ENCODE results near the gene FBXW10B. TPM values are rescaled to one million over a fixed set of nuclear protein-coding genes. Genes with fewer than 3 reads are reported as not detected.
"Not testable (repeated sequence)": the region's sequence is repeated elsewhere in the genome, so short reads cannot be mapped to it uniquely, and the experiment has no call there.

FBXW10B gene
- total RNA-seq, 2 experiments from 2014 or later: 0.45 TPM; not detected in 1

DNA sequence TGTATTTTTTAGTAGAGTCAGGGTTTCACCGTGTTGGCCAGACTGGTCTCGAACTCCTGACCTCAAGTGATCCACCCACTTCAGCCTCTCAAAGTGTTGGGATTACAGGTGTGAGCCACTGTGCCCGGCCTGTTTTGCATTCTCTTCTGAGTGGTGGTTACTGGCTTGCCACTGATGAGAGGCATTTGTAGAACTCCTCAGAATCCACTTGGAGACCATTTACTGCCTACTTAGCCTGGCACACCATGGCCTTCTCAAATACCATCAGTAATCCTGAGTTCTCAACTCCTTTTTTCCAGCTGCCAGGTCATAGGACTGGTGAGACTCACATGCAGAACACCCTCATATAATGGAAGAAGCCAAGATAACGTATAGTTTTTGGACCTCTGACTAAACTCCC, 22.5 kb upstream of the FBXW10B start:
- H3K4me3 Mint-ChIP-seq; H3K4me3 ChIP-seq (ENCODE audit: low read length); H3K27ac ChIP-seq (ENCODE audit: low read depth in 1 of 2, low read length in 2 of 2); H3K36me3 ChIP-seq (ENCODE audit: insufficient read depth, low read length); H3K9me3 Mint-ChIP-seq; ATAC-seq (ENCODE audit: poor library complexity); CTCF ChIA-PET; H3K36me3 Mint-ChIP-seq (ENCODE audit: low read depth); DNase-seq; POLR2A ChIA-PET; intact Hi-C loops (cut with DNase I, micrococcal nuclease); H3K4me1 Mint-ChIP-seq (ENCODE audit: low read depth); H3K4me1 ChIP-seq (ENCODE audit: insufficient read depth, low read length); H3K27me3 Mint-ChIP-seq; H3K9me3 ChIP-seq (ENCODE audit: control insufficient read depth in 1 of 2, insufficient read depth in 1 of 2, low read length in 2 of 2); H3K27me3 ChIP-seq (ENCODE audit: control insufficient read depth in 1 of 2, insufficient read depth in 2 of 2, low read length in 2 of 2); H3K27ac Mint-ChIP-seq: not testable (repeated sequence)

DNA sequence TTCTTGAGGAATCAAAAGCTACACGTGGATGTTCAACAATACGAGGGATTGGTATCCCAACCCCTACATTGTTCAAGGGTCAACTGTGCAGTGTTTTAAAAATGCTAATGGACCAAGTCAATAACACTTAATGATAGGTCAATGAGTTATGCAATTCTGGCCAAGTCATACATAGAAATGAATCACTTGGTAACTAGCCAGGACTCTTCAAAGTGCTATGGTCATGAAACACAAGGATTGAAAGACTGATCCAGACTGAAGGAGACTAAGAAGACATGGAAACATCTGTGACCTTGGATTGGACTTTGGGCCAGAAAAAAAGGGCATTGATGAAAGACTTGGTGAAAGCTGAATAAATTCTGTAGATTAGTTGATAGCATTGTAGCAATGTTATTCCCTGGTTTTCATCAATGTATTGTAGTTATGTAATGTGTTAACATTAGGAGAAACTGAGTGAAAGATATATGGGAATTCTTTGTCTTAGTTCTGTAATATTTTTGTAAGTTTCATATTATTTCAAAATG, 11.5 kb upstream of the FBXW10B start:
- DNase-seq; CTCF ChIA-PET; H3K27ac Mint-ChIP-seq; H3K4me1 Mint-ChIP-seq (ENCODE audit: low read depth); H3K36me3 ChIP-seq (ENCODE audit: insufficient read depth, low read length); intact Hi-C loops (cut with DNase I, micrococcal nuclease); ATAC-seq (ENCODE audit: poor library complexity); H3K4me3 ChIP-seq (ENCODE audit: low read length); H3K27ac ChIP-seq (ENCODE audit: low read depth in 1 of 2, low read length in 2 of 2); H3K9me3 Mint-ChIP-seq; POLR2A ChIA-PET; H3K27me3 ChIP-seq (ENCODE audit: control insufficient read depth in 1 of 2, insufficient read depth in 2 of 2, low read length in 2 of 2); H3K4me3 Mint-ChIP-seq; H3K27me3 Mint-ChIP-seq; H3K9me3 ChIP-seq (ENCODE audit: control insufficient read depth in 1 of 2, insufficient read depth in 1 of 2, low read length in 2 of 2); H3K4me1 ChIP-seq (ENCODE audit: insufficient read depth, low read length): not testable (repeated sequence)
- H3K36me3 Mint-ChIP-seq (ENCODE audit: low read depth): peaks cover 16% of the 10 kb centered on the region

DNA sequence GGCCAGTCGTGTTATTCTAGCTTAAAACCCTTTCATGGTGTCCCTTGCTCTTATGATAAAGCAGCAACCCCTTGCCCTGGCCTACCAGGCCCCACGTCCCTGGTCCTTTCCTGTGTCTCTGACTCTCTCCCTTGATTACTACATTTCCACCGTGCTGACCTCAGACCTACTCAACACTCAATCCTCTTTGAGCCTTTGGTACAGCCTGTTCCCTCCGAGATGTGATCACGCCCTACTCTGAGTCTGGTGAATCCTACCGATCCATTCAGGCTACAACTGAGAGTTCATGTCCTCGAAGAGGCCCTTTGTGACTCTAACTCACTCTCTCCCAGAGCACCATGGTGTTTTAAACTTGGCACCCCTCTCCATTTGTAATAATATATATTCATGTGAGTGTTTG, 10.5 kb upstream of the FBXW10B start:
- H3K9me3 Mint-ChIP-seq; H3K27ac Mint-ChIP-seq; DNase-seq; H3K4me1 Mint-ChIP-seq (ENCODE audit: low read depth); H3K4me3 ChIP-seq (ENCODE audit: low read length); ATAC-seq (ENCODE audit: poor library complexity); POLR2A ChIA-PET; H3K9me3 ChIP-seq (ENCODE audit: control insufficient read depth in 1 of 2, insufficient read depth in 1 of 2, low read length in 2 of 2); H3K27ac ChIP-seq (ENCODE audit: low read depth in 1 of 2, low read length in 2 of 2); H3K27me3 Mint-ChIP-seq; intact Hi-C loops (cut with DNase I, micrococcal nuclease); H3K4me3 Mint-ChIP-seq; H3K27me3 ChIP-seq (ENCODE audit: control insufficient read depth in 1 of 2, insufficient read depth in 2 of 2, low read length in 2 of 2); CTCF ChIA-PET; H3K36me3 ChIP-seq (ENCODE audit: insufficient read depth, low read length); H3K4me1 ChIP-seq (ENCODE audit: insufficient read depth, low read length): not testable (repeated sequence)
- H3K36me3 Mint-ChIP-seq (ENCODE audit: low read depth): peaks cover 12% of the 10 kb centered on the region

DNA sequence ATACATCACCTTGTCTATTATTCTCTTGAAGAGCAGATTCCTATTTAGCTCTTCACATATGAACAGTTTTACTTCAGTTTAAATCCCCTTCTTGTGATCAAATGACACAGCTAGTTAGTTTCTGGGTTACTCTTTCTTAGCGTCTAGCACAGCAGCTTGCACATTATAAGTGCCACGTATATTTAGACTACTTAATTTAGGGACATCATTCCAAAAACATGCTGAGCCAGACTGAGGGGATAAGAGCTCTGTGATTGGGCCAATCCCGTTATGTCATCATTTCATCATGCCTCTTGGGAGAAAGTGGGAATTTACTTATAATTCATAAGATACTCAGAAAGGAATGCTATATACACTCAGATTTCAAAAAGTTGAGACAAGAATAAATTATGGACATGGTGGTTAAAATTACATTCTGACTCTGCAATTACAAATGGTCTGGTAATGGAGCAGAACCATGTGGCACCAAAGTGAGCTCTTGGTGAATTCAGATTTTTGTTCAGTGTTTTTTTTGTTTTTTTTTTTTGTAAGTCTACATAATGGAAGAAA, 4.2 kb upstream of the FBXW10B start:
- H3K4me1 Mint-ChIP-seq (ENCODE audit: low read depth); H3K4me3 Mint-ChIP-seq; H3K9me3 Mint-ChIP-seq; H3K4me1 ChIP-seq (ENCODE audit: insufficient read depth, low read length); H3K27me3 Mint-ChIP-seq; H3K4me3 ChIP-seq (ENCODE audit: low read length); H3K36me3 Mint-ChIP-seq (ENCODE audit: low read depth); ATAC-seq (ENCODE audit: poor library complexity); CTCF ChIA-PET; H3K27ac ChIP-seq (ENCODE audit: low read depth in 1 of 2, low read length in 2 of 2); H3K36me3 ChIP-seq (ENCODE audit: insufficient read depth, low read length); H3K9me3 ChIP-seq (ENCODE audit: control insufficient read depth in 1 of 2, insufficient read depth in 1 of 2, low read length in 2 of 2); intact Hi-C loops (cut with DNase I, micrococcal nuclease); H3K27me3 ChIP-seq (ENCODE audit: control insufficient read depth in 1 of 2, insufficient read depth in 2 of 2, low read length in 2 of 2); H3K27ac Mint-ChIP-seq; DNase-seq: not testable (repeated sequence)
- POLR2A ChIA-PET: interaction anchor here (0.5 kb wide), 1 partner anchor 371 kb away, joined by 3 read pairs; no protein-coding TSS in a partner anchor

DNA sequence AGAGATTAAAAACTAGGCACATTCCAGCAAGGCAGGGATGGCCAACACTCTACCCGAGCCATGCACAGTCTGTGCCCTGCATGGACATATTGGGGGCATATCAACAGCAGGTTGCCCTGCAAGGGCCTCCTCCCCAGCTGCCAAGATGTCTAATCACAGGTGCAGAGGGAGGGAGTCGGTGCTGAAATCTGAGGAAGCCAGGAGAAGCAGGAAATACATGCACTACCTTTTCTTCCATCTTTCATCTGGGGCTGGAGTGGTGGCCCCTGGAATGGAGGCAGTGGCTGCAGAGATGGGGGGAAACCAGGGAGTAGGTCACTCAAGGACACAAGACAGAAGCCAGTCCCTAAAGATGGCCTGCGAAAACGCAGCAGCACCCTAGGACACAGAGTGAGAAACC, 3.8 kb upstream of the FBXW10B start:
- ATAC-seq (ENCODE audit: poor library complexity); H3K36me3 Mint-ChIP-seq (ENCODE audit: low read depth); H3K4me1 Mint-ChIP-seq (ENCODE audit: low read depth); DNase-seq; H3K9me3 Mint-ChIP-seq; H3K36me3 ChIP-seq (ENCODE audit: insufficient read depth, low read length); H3K27me3 ChIP-seq (ENCODE audit: control insufficient read depth in 1 of 2, insufficient read depth in 2 of 2, low read length in 2 of 2); CTCF ChIA-PET; H3K4me1 ChIP-seq (ENCODE audit: insufficient read depth, low read length); intact Hi-C loops (cut with DNase I, micrococcal nuclease); H3K27ac ChIP-seq (ENCODE audit: low read depth in 1 of 2, low read length in 2 of 2); H3K4me3 Mint-ChIP-seq; H3K27me3 Mint-ChIP-seq; H3K27ac Mint-ChIP-seq; H3K9me3 ChIP-seq (ENCODE audit: control insufficient read depth in 1 of 2, insufficient read depth in 1 of 2, low read length in 2 of 2); H3K4me3 ChIP-seq (ENCODE audit: low read length): not testable (repeated sequence)
- POLR2A ChIA-PET: interaction anchor here (0.5 kb wide), 1 partner anchor 372 kb away, joined by 3 read pairs; no protein-coding TSS in a partner anchor

DNA sequence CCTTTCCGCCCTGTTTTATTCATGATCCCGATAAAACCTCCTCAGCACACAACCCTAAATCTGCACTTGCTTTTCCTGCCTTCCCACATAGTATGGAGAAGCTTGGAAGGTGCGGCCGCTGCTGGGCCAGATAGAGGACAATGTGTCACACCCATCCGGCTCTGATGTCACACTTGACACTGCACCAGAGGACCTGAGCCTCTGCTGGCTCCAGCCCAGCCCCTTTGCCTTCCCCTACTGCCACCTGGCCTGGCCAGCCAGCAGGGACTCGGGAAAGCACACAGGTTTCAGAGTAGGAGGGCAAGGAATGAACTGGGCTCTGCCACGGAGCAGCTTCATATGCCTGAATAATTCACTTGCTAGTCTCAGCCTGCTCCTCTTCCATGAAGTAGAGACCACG, 2.6 kb upstream of the FBXW10B start:
- H3K4me1 ChIP-seq (ENCODE audit: insufficient read depth, low read length); H3K4me3 Mint-ChIP-seq; POLR2A ChIA-PET; H3K27ac Mint-ChIP-seq; H3K4me1 Mint-ChIP-seq (ENCODE audit: low read depth); ATAC-seq (ENCODE audit: poor library complexity); intact Hi-C loops (cut with DNase I, micrococcal nuclease); H3K9me3 Mint-ChIP-seq; H3K27me3 ChIP-seq (ENCODE audit: control insufficient read depth in 1 of 2, insufficient read depth in 2 of 2, low read length in 2 of 2); H3K27ac ChIP-seq (ENCODE audit: low read depth in 1 of 2, low read length in 2 of 2); H3K27me3 Mint-ChIP-seq; H3K4me3 ChIP-seq (ENCODE audit: low read length); H3K36me3 ChIP-seq (ENCODE audit: insufficient read depth, low read length); DNase-seq; H3K9me3 ChIP-seq (ENCODE audit: control insufficient read depth in 1 of 2, insufficient read depth in 1 of 2, low read length in 2 of 2); H3K36me3 Mint-ChIP-seq (ENCODE audit: low read depth); CTCF ChIA-PET: not testable (repeated sequence)

DNA sequence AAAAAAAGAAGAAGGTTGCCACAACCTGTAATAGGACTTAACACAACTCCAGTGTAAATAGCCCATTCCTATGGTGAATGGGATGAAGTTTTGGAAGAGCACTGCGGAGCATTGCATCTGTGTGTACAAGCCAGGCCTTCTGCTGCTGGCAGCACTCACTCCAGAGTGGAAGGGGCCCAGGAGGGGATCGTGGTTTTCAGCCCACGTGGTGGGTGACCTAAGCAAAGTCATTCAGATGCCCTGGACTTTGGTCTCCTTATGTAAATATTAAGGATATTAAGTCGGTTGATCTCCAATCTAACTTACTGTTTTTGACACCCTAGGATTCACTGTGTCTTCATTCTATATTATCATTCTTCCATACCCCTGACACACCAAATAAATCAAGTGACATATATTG, 2.7 kb downstream of the FBXW10B start:
- H3K27me3 Mint-ChIP-seq; H3K36me3 Mint-ChIP-seq (ENCODE audit: low read depth); H3K27ac ChIP-seq (ENCODE audit: low read depth in 1 of 2, low read length in 2 of 2); H3K4me1 Mint-ChIP-seq (ENCODE audit: low read depth); H3K9me3 Mint-ChIP-seq; intact Hi-C loops (cut with DNase I, micrococcal nuclease); ATAC-seq (ENCODE audit: poor library complexity); H3K27me3 ChIP-seq (ENCODE audit: control insufficient read depth in 1 of 2, insufficient read depth in 2 of 2, low read length in 2 of 2); DNase-seq; H3K4me3 ChIP-seq (ENCODE audit: low read length); H3K4me1 ChIP-seq (ENCODE audit: insufficient read depth, low read length); H3K27ac Mint-ChIP-seq; H3K4me3 Mint-ChIP-seq; H3K36me3 ChIP-seq (ENCODE audit: insufficient read depth, low read length); CTCF ChIA-PET; H3K9me3 ChIP-seq (ENCODE audit: control insufficient read depth in 1 of 2, insufficient read depth in 1 of 2, low read length in 2 of 2); POLR2A ChIA-PET: not testable (repeated sequence)

Data from CD4-positive, alpha-beta T cell (primary cell).